NCI-H1417 treated with DMSO at 0.1 percent for 48 hours (cell line): ENCODE data around the gene MYO1H.
"Not testable (repeated sequence)": the region's sequence is repeated elsewhere in the genome, so short reads cannot be mapped to it uniquely, and the experiment has no call there.

Experiments
- DNase-seq: peaks from one replicate; lab custom pipeline; 2025; lab: John Stamatoyannopoulos, UW

Gene MYO1H

GRCh38 chr12:109449845-109450532 lies 102.3 kb downstream of the MYO1H start:
- no peak for DNase-seq

DNA sequence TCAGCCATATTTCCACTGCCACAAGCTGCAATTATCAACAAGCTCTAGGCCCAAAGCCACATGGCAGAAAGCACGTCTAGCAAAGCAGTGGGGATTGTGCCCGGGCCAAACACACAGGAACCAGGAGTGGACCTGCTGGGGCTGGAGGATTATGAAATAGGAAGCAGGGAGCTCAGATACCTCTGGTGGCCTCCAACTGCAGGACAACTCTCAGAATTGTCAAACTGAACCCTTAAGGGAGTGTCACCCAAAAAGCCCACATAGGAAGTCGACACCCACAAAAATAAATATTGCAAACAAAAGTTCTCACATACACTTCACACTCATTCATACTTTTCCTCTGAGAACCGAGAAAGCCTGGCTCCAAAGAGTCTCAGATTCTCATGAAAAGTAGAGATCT lies 103.3 kb downstream of the MYO1H start:
- DNase-seq: no peak

- DNase-seq: no peak
These were observed 103.7 kb downstream of the MYO1H start for GRCh38 chr12:109451400-109451799.

DNA sequence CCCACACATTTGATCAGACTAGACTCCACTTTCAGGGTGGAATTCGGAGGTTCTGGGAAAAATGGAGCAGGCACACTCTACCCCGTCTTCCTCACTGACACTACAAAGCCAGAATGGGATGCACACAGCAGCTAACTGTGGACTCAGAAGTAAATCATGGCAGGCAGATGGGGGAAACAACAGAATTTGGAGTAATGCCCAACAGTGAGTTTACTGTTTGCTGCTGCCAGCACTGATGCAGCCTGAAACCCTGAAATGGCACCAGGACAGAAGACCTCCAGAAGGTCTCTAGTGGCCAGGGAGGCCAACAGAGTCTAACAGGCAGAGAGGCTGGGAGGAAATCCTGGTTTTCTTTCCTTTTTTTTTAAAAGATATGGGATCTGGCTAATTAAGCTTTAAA lies 104.8 kb downstream of the MYO1H start:
- DNase-seq: no peak

GRCh38 chr12:109455706-109456105 lies 108.0 kb downstream of the MYO1H start:
- DNase-seq: no peak

DNA sequence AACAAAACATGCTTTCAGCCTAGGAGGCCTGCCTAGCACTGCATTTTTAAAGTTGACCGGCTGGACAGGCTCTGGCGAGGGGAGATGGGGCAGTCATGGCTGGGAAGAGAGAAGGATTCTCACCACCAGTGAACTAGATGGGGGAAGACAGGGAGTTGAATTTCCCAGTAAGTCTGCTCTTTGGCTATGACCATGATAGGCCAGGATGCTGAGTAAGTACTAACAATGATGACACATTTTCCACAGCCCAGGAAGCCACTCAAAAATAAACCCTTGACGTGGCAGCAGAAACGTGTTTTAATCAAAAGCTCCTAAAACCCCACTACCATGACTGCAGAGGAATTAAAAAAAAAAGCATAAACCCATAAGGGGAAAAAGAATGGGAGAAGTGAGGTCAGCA lies 110.4 kb downstream of the MYO1H start:
- DNase-seq: no peak

DNA sequence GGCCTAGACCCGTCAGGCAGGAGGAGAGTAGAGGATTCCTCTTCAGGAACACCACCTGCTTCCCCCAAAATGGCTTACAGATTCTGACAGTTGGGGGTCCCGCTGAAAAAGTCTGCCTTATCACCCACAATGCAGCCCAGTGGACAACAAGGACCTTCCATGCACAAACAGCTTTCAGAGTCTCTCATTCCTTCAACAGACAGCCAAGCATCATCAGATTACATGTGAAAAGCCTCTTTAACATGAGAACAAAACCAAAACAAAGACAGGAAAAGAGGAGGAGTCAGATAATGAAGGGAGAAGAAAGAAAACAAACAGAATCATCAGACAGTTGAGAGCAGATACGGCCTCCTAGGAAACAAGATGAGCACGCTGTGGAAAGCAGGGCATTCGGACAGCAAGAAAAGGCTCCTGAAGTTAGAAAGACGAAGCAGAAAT lies 111.1 kb downstream of the MYO1H start:
- DNase-seq: no peak

GRCh38 chr12:109459247-109459646 lies 111.5 kb downstream of the MYO1H start:
- no peak for DNase-seq

DNA sequence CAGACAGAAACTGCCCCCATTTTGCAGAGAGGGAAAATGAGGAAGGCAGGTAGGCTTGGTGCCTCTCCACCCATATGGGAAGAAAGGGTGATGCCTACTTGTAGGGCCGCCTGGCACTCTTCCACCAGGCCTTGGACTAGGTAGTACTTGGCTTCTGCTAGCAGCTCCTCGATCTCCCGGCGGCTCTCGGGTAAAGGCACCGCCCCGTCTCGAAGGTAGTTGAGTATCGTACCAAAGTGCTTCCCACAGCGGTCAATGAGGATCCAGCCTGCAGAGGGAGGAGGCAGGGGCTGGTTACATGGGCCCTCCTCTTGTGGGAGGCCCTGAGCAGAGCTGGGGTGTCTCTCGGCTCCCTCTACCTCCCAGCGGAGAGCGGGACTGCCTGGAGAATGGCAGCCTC lies 112.8 kb downstream of the MYO1H start:
- DNase-seq: no peak

DNA sequence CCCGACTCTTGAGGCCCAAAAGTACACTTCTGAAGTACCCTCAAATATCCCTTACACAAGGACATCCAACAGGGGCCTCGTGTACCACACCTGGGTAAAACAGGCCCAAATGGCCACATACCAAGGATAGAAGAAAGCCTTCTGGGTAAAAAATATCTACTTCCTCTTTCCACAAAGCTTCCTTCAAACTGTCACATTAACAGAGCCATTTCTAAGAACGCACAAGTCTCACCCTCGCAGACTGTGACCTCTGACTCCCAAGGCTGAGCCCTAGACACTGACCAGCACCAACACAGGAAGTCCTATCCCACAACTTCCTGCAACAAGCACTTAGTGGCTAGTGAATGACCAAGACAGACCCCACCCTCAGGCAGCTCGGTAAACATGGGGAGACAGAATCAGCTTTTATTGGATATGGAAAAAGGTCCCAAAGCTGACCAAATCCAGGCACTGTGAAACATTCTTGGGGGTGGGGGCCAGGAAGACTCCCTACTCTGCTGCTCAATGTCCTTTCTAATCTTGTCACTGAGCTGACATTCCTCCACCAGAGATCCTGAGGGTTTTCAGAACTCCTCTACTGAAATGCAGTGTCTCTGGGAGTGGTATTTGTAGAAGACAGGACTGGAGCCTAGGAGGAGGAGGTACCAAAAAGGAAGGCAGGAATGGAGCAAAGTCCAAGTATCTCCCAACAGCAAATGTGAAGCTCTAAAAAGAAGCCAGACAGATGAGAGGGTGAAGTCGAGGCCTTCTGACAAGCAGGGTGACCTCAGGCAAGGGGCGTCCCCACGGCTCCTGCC lies 113.5 kb downstream of the MYO1H start:
- DNase-seq: no peak

DNA sequence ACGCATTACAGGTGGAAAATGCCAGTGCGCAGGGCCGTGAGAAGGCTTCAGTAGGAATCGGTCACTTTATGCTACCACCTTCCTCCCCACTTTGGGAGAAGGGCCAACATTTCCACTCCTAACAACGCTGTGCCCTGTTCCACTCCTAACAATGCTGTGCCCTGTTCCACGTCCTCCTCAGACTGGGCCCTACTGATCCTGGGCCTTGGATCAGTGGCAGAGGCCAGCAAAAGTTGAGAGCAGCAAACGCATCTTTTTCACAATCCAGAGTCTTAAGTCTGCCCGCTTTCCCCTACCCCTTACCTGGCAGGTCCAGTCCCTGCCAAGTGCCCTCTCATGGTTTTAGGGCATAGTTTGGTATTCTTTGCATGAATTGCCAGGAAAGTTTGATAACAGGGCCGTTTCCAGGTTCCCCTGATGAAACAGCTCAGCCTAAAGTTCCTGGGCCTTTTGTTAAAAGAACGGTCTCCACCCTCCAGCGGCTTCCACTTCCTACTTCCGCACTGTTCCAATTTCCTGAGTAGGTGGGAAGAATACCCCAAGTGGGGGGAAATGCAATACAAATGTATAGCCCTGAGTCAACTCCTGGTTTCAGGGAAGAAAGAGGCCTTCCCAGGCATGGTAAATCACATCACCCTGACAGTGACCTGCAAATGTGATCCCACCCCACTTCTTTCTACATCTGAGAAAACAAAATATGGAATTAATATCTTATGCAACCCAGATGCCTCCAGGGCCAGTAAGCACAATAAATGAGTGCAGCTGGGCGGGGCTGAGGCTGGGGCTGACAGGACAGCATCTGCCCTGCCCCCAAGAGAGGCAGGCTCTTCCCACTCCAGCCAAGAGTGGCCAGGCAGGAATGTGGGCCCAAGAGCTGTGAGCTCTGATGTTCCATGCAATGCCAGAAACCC lies 114.4 kb downstream of the MYO1H start:
- DNase-seq: no peak

- DNase-seq: no peak
These were observed 115.4 kb downstream of the MYO1H start for GRCh38 chr12:109462868-109463692.

DNA sequence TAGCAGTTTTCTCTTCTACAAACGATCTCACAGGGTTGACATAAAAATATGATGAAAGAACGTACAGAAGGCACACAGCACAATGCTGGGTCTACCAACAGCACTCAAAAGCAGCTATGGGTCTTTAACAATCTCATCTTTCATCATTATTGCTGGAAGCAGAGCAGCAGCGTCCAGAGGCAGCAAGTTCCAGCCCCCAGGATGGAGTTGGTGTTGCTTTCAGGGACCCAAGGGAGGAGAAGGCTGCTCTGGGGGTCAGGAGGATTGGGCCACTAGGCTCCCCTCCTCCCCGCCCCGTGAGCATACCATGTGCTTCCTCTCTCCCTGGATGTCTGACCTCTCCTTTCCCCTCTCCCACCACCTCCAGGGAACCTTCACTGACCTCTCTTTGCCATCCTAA lies 116.1 kb downstream of the MYO1H start:
- no peak for DNase-seq

GRCh38 chr12:109464642-109465351 lies 117.1 kb downstream of the MYO1H start:
- no peak for DNase-seq

DNA sequence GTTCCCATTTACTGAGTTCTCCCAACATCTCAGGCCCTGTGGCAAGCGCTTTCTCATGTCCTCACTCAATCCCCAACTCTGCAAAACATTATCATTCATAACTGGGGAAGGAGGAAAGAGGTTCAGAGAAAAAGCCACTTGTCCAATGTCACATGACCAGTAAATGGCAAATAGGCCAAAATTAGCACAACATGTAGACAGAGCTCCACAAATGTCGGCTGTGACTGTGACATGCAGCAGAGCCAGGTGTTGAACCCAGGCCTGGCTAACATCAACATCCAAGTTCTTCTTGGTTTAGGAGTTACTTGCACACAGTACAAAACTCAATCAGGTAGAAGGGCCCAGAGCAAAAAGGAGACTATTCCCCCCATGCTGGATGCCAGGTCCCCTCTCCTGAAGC lies 118.6 kb downstream of the MYO1H start:
- DNase-seq: no peak

DNA sequence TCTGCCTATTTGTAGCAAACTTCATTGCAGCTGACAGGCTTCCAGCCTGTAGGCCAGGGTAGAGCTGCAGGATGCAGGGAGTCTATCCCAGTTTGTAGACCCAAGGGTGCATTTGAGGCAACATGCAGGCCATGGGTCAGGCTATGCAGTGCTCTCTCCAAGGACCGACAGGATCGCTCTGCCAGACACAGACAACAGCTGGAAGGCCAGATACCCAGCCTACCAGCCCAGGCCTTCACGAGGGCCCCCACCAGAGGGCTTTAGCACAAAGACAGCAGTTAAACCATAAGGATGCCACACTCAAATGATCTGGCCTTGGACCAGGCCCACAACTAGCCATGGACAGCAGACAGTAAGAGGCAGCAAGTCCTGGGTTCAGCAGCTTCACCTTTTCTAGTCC lies 119.1 kb downstream of the MYO1H start:
- no peak for DNase-seq

GRCh38 chr12:109467978-109468676 lies 120.4 kb downstream of the MYO1H start:
- no peak for DNase-seq

DNA sequence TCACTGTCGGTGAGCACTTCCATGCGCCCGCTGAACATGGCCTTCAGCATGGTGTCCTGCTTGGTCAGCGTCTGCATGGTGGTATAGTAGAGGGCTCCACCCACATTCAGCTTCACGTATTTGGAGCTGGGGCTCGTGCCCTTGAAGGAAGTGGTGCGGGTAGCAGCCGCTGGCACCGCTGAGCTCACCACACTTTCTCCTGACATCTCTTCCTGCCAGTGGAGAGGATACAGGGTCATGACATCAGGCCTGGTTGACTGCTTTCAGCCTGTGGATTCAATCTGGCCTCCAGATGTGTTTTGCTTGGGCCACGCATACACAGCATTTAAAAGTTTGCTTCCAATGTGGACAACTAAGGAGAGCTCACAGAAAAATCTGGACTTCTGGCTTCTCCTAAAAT lies 121.8 kb downstream of the MYO1H start:
- no peak for DNase-seq

- no peak for DNase-seq
These were observed 125.3 kb downstream of the MYO1H start for GRCh38 chr12:109473006-109473405.

DNA sequence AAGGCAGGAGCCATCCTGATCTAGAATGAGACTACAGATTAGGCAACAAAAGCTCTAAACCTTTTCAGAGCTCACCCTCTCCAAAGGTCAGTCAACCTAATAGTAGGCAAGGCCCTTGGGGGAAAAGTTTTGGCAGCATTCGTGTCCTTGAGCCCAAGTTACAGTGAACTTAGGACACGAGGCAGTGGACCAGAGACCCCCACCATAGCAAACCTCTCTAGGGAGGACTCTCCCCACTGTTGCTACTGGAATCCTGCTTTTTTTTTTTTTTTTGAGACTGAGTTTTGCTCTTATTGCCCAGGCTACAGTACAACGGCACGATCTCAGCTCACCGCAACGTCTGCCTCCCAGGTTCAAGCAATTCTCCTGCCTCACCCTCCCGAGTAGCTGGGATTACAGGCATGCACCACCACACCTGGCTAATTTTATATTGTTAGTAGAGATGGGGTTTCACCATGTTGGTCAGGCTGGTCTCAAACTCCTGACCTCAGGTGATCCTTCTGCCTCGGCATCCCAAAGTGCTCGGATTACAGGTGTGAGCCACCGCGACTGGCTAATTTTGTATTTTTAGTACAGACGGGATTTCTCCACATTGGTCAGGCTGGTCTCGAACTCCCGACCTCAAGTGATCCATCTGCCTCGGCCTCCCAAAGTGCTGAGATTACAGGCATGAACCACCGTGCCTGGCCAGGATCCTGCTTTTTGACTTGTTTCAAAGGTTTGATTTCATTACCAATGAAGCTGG lies 126.0 kb downstream of the MYO1H start:
- DNase-seq: not testable (repeated sequence)
